NCI-H2029 treated with DMSO at 0.1 percent for 48 hours (cell line): ENCODE data around the gene ZNF76.

Experiments
- DNase-seq: peaks from one replicate; lab custom pipeline; 2025; lab: John Stamatoyannopoulos, UW

Gene ZNF76

GRCh38 chr6:35237476-35237875, 22.1 kb upstream of the ZNF76 start:
- DNase-seq, result no peak

- DNase-seq, result no peak
Measured at GRCh38 chr6:35238843-35239289, 20.7 kb upstream of the ZNF76 start.

GRCh38 chr6:35239581-35239980, 20.0 kb upstream of the ZNF76 start:
- DNase-seq, result no peak

DNA sequence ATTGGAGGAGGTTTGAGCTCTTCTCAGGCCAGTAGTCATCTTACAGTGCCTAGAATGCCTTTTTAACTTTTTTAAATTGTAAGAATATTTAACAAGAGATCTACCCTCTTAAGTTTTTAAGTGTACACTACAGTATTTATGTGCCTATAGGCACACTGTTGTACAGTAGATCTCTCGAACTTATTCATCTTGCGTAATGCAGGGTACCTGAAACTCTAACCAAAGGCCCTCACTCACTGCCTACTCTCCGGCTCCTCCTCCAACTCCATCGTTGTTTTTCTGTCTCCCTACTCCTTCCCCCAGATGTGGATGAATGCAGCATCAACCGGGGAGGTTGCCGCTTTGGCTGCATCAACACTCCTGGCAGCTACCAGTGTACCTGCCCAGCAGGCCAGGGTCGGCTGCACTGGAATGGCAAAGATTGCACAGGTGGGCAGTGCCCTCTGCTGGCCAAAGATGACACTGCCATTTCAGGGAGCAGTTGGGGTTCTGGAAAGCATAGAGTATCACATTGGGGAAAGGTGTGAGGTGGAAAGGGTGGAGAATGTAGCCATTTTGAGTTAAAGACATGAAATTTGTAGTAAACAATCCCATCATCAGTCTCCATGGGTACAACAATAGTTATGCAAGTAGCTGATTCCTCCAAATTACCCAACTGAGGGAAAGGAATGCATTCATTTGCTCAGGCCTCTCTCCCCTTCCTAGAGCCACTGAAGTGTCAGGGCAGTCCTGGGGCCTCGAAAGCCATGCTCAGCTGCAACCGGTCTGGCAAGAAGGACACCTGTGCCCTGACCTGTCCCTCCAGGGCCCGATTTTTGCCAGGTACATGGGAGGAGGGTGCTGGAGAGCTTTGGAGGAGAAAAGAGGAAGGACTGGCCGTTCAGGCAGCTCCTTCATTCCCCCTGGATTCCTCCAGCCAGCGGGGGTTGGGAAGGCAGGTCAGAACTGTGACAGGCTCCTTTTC, 18.4 kb upstream of the ZNF76 start:
- DNase-seq, result peak; percentile 33

- DNase-seq, result no peak
Measured at GRCh38 chr6:35242486-35242885, 17.0 kb upstream of the ZNF76 start.

DNA sequence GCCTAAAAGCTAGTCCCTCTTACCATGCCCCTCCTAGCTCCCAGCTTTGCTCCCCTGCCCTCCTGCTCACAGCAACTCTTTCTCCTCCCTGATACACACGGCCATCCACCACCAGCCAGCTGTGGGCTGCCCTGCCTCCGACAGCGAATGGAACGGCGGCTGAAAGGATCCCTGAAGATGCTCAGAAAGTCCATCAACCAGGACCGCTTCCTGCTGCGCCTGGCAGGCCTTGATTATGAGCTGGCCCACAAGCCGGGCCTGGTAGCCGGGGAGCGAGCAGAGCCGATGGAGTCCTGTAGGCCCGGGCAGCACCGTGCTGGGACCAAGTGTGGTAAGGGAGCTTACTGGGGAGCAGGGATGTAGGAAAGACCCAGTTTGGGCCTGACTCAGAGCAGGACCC, 16.6 kb upstream of the ZNF76 start:
- DNase-seq, result no peak

GRCh38 chr6:35243386-35243958, 16.1 kb upstream of the ZNF76 start:
- DNase-seq, result no peak

- no peak for DNase-seq
Measured at GRCh38 chr6:35244551-35244950, 15.0 kb upstream of the ZNF76 start.

- DNase-seq, result no peak
Measured at GRCh38 chr6:35247642-35248231, 11.8 kb upstream of the ZNF76 start.

DNA sequence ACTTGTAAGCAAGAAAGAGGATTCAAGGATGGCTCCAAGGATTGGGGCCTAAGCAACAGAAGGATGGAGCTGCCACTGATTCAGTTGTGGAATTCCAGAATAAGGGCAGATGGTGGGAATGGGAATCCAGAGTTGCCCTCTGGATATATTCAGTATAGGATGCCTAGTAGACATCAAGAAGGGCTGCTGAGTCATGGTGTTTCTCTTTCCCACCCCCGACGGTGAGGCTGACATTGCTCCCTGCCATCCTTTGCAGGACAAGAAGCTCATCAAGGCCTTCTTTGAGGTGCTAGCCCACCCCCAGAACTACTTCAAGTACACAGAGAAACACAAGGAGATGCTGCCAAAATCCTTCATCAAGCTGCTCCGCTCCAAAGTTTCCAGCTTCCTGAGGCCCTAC, 11.2 kb upstream of the ZNF76 start:
- no peak for DNase-seq

DNA sequence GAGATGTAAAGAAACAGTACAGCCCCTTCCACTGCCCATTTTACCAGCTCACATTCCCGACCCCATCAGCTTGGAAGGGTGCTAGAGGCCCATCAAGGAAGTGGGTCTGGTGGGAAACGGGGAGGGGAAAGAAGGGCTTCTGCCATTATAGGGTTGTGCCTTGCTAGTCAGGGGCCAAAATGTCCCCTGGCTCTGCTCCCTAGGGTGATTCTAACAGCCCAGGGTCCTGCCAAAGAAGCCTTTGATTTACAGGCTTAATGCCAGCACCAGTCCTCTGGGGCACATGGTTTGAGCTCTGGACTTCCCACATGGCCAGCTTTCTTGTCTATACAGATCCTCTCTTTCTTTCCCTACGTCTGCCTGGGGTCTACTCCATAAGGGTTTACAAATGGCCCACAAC, 10.6 kb upstream of the ZNF76 start:
- DNase-seq, result no peak

DNA sequence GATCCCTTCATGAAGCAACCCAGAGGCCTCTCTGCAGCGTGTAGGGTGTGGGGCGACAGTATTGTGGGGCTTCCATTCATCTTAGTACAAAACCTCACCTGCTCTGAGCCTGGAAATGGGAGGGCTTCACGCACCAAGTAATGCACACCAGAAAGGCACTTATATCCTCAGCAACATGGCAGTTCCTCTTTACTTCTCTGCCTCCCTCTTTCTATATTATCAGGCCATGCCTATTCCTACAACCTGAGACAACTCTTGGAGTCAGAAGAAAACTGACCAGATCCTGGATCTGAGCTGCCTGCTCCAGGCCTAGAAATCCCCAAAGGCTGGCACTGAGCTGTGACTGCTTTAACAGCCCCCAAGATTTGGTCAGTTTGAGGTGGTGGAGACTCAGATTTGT, 7.6 kb upstream of the ZNF76 start:
- no peak for DNase-seq

- no peak for DNase-seq
Measured at GRCh38 chr6:35253249-35253648, 6.3 kb upstream of the ZNF76 start.

DNA sequence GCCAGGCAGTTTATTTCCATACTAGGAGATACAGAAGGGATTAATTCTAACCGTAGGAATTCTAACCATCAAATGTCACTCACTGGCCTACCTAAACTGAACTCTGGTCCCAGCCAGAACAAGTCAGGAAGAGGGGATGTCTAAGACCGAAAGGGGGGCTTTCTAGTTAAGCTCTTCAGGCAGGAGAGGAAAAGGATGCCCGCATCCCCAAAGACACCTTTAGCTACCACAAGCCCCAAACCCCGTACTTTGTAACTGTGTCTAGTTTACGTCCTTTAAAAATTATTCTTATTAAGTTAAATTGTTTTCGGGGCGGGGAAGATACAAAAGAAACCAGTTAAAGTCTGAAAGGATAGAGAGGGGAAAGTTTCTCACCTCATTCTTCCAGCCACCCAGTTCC, 1.2 kb upstream of the ZNF76 start:
- no peak for DNase-seq

GRCh38 chr6:35258858-35259193, 709 bp upstream of the ZNF76 start:
- no peak for DNase-seq

- no peak for DNase-seq
Measured at GRCh38 chr6:35259948-35260590, 534 bp downstream of the ZNF76 start.

DNA sequence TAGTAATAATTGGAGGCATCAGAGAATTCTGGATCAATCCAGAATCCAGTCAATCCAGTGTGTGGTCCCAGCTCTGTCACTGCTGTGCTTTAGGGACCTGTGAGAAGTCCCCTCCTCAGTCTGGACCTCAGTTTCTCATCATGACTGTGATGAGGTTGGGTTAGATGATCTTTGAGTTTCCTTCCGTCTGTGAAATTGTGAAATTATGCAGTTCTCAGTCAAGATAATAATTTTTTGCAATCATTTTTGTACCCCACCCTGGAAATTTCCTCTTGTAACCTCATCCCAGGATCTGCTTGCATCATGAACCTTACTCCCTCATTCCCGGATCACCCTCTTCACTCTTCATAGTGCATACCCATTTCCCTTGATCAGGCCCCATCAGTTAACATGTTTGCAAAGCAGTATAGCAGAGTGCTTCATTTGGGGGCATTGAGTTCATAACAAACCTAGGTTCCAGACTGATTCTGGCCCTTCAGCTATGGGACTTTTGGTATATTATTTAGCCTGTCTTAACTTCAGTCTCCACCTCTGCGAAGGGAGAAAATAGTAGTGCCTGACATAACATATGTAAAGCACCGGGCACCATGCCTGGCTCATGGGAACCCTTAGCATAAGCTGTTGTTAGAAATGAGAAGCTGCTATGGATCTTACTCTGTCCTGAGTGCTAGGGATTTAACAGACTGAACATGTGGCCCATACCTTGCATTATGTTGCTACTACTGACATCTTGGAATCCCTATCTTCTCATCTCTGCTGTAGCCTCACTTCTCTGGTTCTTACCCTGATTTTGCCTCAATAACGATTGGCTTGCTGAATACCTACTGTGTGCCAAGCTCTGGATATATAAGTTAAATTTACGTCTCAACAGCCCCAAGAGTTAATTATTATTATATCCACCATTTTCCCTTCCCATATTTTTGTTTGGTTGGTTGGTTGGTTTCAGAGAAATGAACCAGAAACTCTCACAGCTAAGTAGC, 1.3 kb downstream of the ZNF76 start:
- no peak for DNase-seq

DNA sequence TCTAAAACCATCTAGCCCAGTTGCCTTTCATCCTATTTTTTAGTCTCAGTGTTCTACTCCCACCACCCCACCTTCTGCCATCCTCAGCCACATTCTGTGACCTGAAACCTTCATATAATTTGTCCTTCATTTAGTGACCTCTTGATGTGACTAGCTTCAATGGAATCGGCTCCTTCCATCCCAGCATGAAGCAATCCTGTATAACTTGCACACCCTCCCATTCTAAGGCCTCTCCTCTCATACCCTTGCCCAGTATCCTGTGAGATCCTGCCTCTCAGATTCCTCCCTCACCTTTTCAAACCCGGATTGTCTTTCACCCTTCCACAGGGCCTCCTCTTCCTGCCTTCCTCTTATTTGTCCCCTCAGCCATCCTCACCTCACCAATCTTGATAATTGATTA, 3.1 kb downstream of the ZNF76 start:
- no peak for DNase-seq

DNA sequence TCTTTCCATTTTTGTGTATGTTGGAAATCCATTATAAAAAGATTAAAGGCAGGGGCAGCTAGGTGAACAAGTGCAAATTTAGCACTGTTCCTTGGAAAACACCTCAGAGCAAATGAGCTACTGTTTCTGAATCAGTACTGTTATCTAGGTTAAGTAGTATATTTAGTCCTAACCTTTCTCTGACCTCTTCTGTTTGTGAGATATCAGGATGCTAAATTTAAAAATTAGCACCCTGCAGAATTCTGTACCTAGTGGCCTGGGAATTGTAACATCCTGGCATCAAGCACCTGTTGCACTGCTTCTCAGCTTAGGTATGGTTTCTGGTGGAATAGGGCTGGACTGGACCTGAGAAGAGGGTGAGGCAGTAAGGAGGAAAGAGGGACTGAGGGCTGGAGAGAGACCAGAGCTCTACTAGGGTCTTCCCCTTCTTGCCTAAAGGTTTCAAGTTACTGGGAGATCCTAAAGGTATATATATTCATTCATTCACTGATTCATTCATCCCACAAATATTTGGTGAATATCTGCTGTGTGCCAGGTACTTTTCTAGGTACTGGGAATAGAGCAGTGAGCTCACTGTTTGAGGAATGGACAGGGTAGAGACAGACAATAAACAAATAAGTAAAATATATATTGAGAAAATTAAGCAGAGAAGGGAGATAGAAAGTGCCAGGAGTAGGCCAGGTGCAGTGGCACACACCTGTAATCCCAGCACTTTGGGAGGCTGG, 5.2 kb downstream of the ZNF76 start:
- no peak for DNase-seq

GRCh38 chr6:35265523-35265922, 6.0 kb downstream of the ZNF76 start:
- no peak for DNase-seq

DNA sequence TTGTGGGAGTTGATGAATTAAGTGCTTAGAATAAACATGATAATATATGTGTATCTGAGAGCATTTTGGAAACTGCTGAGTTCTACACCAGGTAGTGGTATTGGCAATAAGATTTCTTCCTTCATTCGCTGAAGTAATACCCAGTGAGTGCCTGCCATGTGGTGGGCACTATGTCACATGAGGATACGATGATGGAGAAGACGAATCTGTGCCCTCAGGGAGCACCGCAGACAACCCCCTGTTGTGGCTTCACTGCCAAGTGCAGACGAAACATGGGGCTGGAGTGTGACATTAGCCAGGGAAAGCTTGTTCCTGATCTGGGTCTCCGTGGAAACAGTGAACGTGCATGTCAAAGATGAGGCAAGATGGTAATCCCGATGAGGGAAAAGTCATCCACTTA, 7.9 kb downstream of the ZNF76 start:
- no peak for DNase-seq
